HG03064 (cell line): ENCODE data around the gene ANGEL2.
"Not testable (repeated sequence)": the region's sequence is repeated elsewhere in the genome, so short reads cannot be mapped to it uniquely, and the experiment has no call there.

ENCODE experiments used
- ATAC-seq: cut with Tn5 transposase; IDR thresholded peaks from one replicate; pipeline ENCODE4 v1.9.1; 2021; ENCODE audit warnings: low read depth; ENCODE audit not compliant: unreplicated experiment

Gene ANGEL2

GRCh38 chr1:213019450-213019849 lies 3.8 kb upstream of the ANGEL2 start:
- no peak for ATAC-seq

DNA sequence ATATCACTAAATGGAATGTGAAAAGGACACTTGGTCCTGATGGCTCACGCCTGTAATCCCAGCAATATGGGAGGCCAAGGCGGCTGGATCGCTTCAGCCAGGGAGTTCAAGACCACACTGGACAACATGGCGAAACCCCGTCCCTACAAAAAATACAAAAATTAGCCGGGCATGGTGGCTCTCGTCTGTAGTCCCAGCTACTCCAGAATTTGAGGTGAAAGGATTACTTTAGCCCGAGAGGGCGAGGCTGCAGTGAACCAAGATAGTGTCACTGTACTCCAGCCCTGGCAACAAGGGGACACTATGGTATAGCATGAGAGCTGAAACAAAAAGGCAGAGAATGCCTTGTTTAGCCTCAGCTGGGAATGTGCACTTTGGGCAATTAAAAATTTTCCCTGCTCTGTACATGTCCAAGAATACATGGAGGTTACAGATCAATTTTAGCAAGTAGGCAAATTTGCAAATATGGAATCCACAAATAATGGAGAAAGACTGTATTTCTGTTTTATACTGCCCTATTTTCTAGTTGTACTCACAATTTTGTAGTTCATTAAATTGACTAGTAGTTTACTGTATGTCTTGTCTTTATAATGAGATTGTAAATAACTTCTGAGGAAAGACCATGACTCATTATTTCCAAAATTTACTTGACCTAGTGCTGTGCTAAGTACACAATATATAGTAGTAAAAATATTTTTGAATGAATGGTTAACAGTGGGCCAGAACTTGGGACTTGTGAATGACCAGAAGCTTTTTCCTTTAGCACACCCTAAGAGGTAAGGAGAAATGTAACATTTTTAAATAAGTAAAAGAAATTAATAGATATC lies 2.0 kb upstream of the ANGEL2 start:
- no peak for ATAC-seq

GRCh38 chr1:213014642-213015041 lies 1.0 kb downstream of the ANGEL2 start:
- no peak for ATAC-seq

GRCh38 chr1:213008564-213008963 lies 7.1 kb downstream of the ANGEL2 start:
- ATAC-seq, result no peak

DNA sequence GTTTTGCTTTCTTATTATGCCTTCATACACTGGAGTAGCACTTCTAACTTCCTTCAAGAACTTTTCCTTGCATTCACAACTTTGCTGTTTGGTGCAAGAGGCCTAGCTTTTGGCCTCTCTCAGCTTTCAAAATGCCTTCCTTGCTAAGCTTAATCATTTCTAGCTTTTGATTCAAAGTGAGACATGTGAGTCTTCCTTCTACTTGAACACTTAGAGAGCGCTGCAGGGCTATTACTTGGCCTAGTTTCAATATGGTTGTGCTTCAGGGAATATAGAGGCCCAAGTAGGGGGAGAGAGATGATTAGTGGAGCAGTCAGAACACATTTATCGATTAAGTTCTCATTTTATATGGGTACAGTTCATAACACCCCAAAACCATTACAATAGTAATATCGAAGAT lies 12.4 kb downstream of the ANGEL2 start:
- ATAC-seq, result peak; percentile 79

GRCh38 chr1:212994926-212995325 lies 20.7 kb downstream of the ANGEL2 start:
- ATAC-seq, result no peak

GRCh38 chr1:212993960-212994359 lies 21.7 kb downstream of the ANGEL2 start:
- ATAC-seq, result not testable (repeated sequence)

DNA sequence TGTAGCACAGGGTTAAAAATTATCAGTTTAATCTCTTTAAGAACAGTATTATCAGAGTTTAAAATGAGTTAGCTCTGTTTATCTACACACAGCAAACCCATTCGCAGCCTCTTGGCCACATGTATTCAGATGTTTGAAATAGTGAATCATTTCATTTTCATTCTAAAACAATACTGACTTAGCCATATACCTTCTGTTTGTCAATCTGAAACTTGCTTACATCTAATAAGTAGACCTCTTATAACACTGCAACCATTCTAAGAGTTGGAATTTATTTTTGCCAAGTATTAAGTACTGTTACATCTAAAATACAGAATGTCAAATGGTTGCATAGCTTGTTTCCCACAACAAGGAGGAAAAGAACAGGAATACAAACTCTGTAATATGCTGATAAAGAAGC lies 25.4 kb downstream of the ANGEL2 start:
- no peak for ATAC-seq

DNA sequence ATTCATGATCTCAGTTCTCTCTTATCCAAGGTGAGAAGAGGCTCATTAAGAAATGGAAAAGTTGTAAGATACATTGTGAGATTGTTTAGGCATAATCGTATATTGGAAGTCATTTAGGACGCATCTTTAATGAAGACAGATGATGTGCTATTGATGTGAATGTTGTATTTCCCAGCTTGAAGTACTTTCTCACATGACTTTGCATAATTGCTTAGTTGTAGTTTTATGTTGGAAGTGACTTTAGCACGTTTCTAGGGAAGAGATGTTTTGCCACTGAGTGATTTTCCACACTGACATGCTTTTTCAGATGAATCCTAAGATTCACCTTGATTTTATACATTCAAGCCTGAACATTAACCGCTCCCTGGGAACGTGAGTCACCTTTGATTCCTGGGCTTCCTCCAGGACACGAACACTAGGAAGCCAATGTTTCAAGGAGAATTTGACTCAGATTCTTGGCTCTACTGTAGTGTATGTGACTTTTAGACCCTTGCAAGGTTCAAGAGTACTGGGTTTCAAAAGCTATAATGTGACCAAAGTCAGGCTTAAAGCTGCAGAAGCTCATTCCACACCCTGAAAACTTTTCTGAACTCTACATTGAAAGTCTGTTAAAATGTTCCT lies 27.9 kb downstream of the ANGEL2 start:
- ATAC-seq, result no peak

- ATAC-seq, result no peak
Measured at GRCh38 chr1:212986551-212986950, 29.1 kb downstream of the ANGEL2 start.

DNA sequence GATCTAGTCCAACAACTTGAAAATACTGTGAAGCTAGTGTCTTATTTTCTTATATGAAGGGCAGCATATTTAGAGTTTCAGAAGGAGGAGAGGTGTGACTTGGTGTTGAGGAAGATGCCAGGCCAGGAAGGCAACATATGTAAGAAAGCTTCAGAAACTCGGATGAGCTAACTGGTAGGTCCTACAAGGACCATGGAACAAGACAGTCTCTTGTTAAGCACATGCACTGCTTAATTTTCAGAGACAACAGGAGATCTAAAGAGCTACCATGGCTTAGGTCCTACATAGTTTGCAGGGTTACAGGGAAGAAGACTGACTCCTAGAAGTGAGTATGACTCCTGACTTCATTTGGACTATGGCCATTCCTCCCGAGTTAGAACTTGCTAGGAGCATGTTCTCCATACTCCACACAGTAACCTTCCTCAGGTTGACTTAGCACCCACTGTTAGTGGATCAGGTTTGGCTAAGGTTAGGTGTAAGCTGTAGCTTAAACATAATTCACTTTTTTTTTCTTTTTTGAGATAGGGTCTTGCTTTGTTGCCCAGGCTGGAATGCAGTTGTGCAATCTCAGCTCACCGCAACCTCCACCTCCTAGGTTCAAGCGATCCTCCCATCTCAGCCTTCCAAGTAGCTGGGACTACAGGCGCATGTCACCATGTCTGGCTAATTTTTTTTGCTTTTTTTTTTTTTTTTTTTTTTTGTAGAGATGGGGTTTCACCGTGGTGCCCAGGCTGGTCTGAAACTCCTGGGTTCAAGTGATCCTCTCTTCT lies 31.0 kb downstream of the ANGEL2 start:
- no peak for ATAC-seq

- no peak for ATAC-seq
Measured at GRCh38 chr1:212983482-212983881, 32.2 kb downstream of the ANGEL2 start.

DNA sequence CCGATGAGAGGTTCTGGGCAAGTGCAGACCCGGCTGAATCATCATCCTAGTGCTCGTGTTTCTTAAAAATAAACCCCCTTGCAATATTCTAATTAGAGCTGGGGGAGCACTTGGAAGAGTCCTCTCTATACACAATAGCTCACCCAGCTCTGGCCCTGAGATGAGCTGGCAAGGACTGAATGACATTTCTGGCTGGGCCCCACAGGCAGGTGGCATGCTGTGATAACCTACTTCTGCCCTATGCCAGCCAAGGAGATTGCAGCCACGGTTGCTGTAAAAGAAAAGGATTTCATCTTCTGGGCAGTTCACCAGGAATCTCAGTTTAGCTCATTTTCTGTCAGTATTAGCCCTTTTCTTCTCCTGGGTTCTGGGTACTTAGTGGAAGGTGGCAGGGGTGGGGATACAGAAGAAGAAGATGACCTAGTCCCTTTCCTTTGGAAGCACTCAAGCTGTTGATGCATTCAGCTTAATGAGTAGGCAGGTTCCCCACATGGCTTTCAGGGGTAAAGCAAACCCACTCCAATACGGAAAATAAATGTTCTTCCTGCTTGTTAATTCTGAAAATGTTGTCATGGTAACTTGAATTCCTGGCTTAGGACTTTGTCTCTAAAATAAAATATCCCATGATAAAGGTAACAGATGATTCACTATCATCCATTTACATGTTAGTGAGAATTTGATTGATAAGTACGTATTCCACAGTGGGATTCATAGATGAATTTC lies 33.1 kb downstream of the ANGEL2 start:
- ATAC-seq, result no peak

DNA sequence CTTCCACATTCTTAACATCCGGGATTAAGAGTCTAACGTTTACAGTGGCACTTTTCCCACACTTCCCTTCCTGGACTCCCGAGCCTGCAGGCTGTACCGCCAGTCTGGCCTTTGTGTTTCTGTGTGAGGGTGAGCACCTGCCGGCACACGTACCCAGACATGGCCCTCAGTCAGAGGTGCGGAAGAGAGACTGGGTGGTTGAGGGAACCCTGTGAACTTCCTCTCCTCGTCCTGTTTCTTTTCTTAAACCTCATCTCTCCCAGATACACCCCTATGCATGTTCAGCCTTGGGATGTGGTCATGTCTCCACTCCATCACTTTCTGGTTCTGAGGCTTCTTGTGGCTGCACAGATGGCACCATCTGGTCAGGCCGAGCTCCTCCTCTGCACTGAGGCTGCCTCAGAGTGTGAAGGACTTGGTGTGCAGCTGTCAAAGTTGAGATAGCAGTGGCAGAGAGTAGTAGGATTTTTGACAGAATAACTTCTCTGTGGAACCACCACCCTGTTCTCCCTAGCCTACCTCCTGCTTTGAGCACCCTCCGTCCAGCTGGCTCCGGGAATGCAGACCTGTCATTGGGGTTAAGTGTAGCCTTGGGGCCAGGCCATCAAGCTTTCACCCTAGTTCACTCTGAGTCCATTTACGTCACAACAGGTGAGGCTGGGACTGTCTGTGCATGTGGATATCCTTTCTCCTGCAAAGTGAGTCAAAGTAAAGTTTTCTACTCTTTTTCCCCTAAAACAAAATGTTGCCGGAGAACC lies 33.9 kb downstream of the ANGEL2 start:
- peak; percentile 74 for ATAC-seq

DNA sequence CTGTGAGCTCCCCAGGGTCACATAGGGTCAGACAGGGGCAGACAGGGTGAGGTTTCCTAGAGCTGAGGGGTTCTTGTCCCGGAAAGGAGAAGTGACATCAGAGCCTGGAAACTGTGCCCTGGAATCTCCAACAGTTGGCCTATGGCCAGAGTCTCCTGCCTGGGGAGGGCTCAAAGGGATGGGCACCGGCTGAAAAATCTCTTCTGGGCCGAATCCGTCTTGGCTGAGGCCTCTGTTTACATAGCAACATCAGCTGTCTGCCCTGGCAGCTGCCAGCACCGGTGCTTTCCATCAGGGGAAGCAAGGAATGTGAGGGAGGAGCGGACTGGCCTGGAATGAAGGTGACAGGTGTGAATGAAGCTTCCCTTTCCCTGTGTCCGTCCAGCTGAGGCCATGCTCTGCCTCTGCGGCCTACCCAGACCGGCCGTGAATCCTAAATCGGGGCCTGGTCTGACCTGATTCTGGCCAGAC lies 34.6 kb downstream of the ANGEL2 start:
- ATAC-seq, result no peak

GRCh38 chr1:212980123-212980785 lies 35.4 kb downstream of the ANGEL2 start:
- ATAC-seq, result no peak

- ATAC-seq, result peak; percentile 40
Measured at GRCh38 chr1:212979340-212980122, 36.1 kb downstream of the ANGEL2 start.

GRCh38 chr1:212977781-212978645 lies 37.7 kb downstream of the ANGEL2 start:
- ATAC-seq, result no peak
